Spleen (tissue), 11 donors: ENCODE results near the gene TMED8. TPM values are rescaled to one million over a fixed set of nuclear protein-coding genes. Genes with fewer than 3 reads are reported as not detected.
"Not testable (repeated sequence)": the region's sequence is repeated elsewhere in the genome, so short reads cannot be mapped to it uniquely, and the experiment has no call there.

Source experiments
- DNase-seq: peaks from one replicate; pipeline ENCODE4 v3.0.0-alpha.2; 2020
- H3K27ac ChIP-seq, 8 donors: fragments of 200-600 bp; sonication (generic) in 7 of 8; 1 replicate in 4 of 8; 2 replicates in 4 of 8; pipeline versions ENCODE4 v1.5.0 to v1.8.0; 2016 to 2021; ENCODE audit warnings: inconsistent platforms in 4 of 8, mild to moderate bottlenecking in 4 of 8, moderate library complexity in 1 of 8
- H3K27me3 ChIP-seq, 7 donors: fragments of 200-600 bp; sonication (generic) in 6 of 7; replicated peaks in 1 of 7; 1 replicate in 4 of 7; 2 replicates in 3 of 7; pipeline versions ENCODE4 v1.5.0 to v1.8.0; 2016 to 2021; ENCODE audit warnings: inconsistent platforms in 3 of 7, mild to moderate bottlenecking in 1 of 7
- H3K36me3 ChIP-seq, 6 donors: fragments of 200-600 bp; sonication (generic) in 5 of 6; 1 replicate in 4 of 6; 2 replicates in 2 of 6; pipeline versions ENCODE4 v1.5.0 to v1.8.0; 2016 to 2021; ENCODE audit warnings: inconsistent platforms in 2 of 6
- H3K4me1 ChIP-seq, 6 donors: fragments of 200-600 bp; sonication (generic) in 5 of 6; 1 replicate in 3 of 6; 2 replicates in 3 of 6; pipeline versions ENCODE4 v1.5.0 to v1.8.0; 2016 to 2021; ENCODE audit warnings: inconsistent platforms in 3 of 6
- H3K4me3 ChIP-seq, 8 donors: fragments of 200-600 bp; sonication (generic) in 7 of 8; 1 replicate in 4 of 8; 2 replicates in 4 of 8; pipeline versions ENCODE4 v1.5.0 to v1.8.0; 2016 to 2021; ENCODE audit warnings: inconsistent platforms in 4 of 8, mild to moderate bottlenecking in 4 of 8, moderate library complexity in 2 of 8
- H3K9me3 ChIP-seq, 8 donors: fragments of 200-600 bp; sonication (generic) in 7 of 8; 1 replicate in 4 of 8; 2 replicates in 4 of 8; pipeline versions ENCODE4 v1.5.0 to v1.8.0; 2016 to 2021; ENCODE audit warnings: inconsistent platforms in 4 of 8
- POLR2A ChIP-seq, 3 donors: fragments of 450-650 bp; IDR thresholded peaks; one replicate each; pipeline ENCODE4 v1.5.1; 2017; ENCODE audit warnings: antibody characterized with exemption in 3 of 3, mild to moderate bottlenecking in 1 of 3
- POLR2AphosphoS5 ChIP-seq, 3 donors: sonication (generic); formaldehyde crosslinking; IDR thresholded peaks; one replicate each; pipeline ENCODE4 v1.5.1; 2017; ENCODE audit warnings: antibody characterized with exemption in 3 of 3
- WGBS, 5 donors: extraction: QIAGEN DNeasy Blood & Tissue Kit in 3 of 5; methylation state at CpG; one replicate each; pipeline versions ENCODE4 v1.1.5 to v1.1.7; 2013 to 2018; 5-methylcytosine and 5-hydroxymethylcytosine counted together
- intact Hi-C: fragments of 100-400 bp; cut with DNase I; formaldehyde crosslinking; loops from one replicate; pipeline ENCODE4 v1.15.0; 2023; ENCODE audit warnings: low total_unique reads
- polyA plus RNA-seq, 3 donors: library from polyadenylated mRNA; stranded (reverse); fragments of 200-250 nt; gene quantifications; one replicate each; pipeline ENCODE4 v1.2.1, GENCODE V29; 2013
- total RNA-seq, 7 donors: library from RNA; depleted of rRNA in 3 of 7; stranded (reverse); fragments of >200 nt in 3 of 7; fragmentation: NEBNext Ultra II Directional in 4 of 7; extraction: Animal tissue kit (Norgen Biotek cat#: 25700) in 4 of 7; gene quantifications; one replicate each; pipeline versions ENCODE4 v1.1.0 to v1.2.1, GENCODE V29; 2016 to 2021
- TF ChIP-seq, protein P1 (sequence below), 11 experiments: fragments of 200-600 bp in 7 of 11; fragments of 450-650 bp in 4 of 11; sonication (generic) in 4 of 11; IDR thresholded peaks in 8 of 11; conservative IDR thresholded peaks in 3 of 11; 1 replicate in 7 of 11; 2 replicates in 4 of 11; pipeline versions ENCODE4 v1.4.0 to v1.8.0; 2016 to 2021; ENCODE audit warnings: antibody characterized with exemption in 11 of 11, inconsistent platforms in 4 of 11, mild to moderate bottlenecking in 1 of 11
- donor health status: healthy with polysubstance abuse.
- donor health status: DM: no; HTN: no; CAD: no; lungs with moderate emphysema.
- donor health status: DM: no; HTN: no; CAD: no.
- donor health status: Bipolar disorder and iron deficiency.
- donor health status: healthy.
- donor health status: DM: no; HTN: no; CAD: no.
- donor health status: DM: yes; HTN: yes; CAD: no.

The TMED8 gene
- total and polyA plus RNA-seq, 10 donors: 8.1 to 32.3 (median 21.4) TPM

DNA sequence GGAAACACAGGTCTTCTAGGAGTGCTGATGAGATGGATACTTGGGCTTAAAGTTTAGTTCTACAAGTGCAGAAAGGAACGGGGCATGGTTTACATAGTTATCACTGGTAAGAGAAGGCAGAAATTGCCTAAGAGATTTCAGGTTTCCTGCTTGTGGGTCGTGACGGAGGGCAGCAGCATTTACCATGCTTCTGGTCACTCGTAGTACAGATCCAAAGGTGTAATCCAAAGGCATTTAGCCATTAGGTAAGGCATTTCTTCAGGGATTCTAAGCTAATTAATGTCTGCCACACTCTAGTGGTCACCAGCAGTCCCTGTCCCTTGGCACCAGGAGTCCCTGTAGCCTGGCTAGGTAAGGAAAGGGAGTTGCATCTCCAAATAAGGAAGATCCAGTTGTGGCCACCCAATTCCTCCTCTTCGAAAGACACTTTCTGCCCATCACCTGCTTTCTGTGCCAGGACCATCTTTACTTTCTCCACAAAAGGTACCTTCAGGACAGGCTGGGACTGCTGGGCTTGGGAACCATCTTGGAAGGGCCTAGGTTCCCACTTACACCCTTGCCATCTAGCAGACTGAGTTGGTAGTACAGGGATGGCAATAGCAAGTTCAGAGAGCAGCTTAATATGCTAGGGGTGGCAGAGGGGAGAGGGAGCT, 54.5 kb downstream of the TMED8 start:
- intact Hi-C loops: no loop called here
- Histone ChIP-seq H3K27me3 (no peaks in the 10 kb centered on the region), H3K27ac (peak overlapping the region; percentile 95 to 99 (median 96)), H3K4me1 (peaks cover 11 to 27% (median 19%) of the 10 kb centered on the region in 6 donors), H3K36me3 (no peaks in the 10 kb centered on the region), H3K4me3 (peak overlapping the region in 5 of 8 donors; percentile 99 to 100 (median 100)), H3K9me3 (no peaks in the 10 kb centered on the region)
- 34 to 76% (median 54%) methylated on average over 5 of the region's 5 CpGs for WGBS, 5 donors
- no peak for TF ChIP-seq POLR2A (IDR thresholded peaks at IDR 0.05)
- TF ChIP-seq POLR2AphosphoS5 (IDR thresholded peaks at IDR 0.05): no peak
- TF ChIP-seq, protein P1, sequence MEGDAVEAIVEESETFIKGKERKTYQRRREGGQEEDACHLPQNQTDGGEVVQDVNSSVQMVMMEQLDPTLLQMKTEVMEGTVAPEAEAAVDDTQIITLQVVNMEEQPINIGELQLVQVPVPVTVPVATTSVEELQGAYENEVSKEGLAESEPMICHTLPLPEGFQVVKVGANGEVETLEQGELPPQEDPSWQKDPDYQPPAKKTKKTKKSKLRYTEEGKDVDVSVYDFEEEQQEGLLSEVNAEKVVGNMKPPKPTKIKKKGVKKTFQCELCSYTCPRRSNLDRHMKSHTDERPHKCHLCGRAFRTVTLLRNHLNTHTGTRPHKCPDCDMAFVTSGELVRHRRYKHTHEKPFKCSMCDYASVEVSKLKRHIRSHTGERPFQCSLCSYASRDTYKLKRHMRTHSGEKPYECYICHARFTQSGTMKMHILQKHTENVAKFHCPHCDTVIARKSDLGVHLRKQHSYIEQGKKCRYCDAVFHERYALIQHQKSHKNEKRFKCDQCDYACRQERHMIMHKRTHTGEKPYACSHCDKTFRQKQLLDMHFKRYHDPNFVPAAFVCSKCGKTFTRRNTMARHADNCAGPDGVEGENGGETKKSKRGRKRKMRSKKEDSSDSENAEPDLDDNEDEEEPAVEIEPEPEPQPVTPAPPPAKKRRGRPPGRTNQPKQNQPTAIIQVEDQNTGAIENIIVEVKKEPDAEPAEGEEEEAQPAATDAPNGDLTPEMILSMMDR (IDR thresholded peaks at IDR 0.05 in 8 of 11, conservative IDR thresholded peaks at IDR 0.05 in 3 of 11): no peak
- DNase-seq: no peak

DNA sequence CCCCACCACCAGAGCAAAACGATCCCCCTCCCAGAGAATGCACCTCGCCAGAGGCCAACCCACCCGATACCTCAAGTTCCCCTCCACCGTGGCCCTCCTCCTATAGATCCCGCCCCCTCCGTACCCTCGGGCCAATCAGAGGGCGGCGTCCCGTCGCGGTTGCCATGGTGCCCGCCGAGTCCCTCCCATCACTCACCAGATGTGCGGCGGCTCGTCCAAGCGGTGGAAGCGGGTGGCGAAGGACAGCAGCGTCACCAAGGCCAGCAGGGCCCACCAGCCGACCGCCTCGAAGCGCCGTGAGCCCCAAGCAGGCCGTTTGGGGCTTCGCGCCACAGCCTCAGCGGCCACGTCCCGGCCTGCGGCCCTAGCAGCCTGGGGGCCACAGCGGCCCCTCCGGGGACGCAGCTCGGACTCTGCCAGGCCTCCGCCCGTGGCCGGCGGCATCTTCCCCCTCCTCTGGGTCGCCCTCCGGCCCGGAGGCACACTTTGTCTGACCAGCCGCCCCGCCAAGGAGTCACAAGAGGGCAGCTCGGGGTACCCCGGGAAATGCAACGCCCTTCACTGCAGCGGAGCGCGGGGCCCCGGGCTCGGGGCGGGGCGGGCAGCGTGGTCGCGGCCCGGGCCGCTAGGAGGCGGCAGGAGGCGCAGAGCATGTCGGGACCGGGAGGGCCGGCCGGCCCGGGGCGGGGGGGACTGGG, 56.5 kb downstream of the TMED8 start, which contains the start of gene POMT2:
TSS of gene POMT2 (minus strand) at position 646 of the 698 bp plus-strand sequence. CDS start at position 444, 202 bp downstream.
- intact Hi-C loops: no loop called here
- TF ChIP-seq, protein P1 (IDR thresholded peaks at IDR 0.05 in 8 of 11, conservative IDR thresholded peaks at IDR 0.05 in 3 of 11): peak in 10 of 11 experiments; percentile 18 to 75 (median 58)
- peak in 1 of 3 donors; percentile 33 for TF ChIP-seq POLR2A (IDR thresholded peaks at IDR 0.05)
- peak; percentile 86 to 91 (median 87) for TF ChIP-seq POLR2AphosphoS5 (IDR thresholded peaks at IDR 0.05)
- 0 to 3% (median 1%) methylated on average over 20 to 69 of the region's 69 CpGs for WGBS, 5 donors

DNA sequence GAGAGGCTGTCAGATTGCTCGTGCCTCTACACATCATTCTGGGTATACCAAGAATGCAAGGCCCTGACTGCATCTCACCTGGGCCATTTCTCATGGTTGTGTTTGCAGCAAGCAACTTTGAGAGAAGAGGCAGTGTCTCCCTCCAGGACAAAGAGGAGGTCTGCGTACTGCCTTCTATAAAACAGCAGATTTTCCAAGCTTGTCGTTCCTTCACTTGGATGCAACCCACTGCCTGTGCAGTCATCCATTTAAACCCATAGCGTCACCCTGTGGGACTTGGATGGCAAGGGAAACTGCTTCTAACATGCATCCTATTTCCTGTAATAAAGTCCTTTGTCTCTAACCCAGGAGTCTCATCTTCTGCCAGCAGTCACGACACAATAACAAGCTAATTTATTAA, 57.5 kb downstream of the TMED8 start:
- Histone ChIP-seq H3K27me3 (no peaks in the 10 kb centered on the region), H3K4me1 (peaks cover 11 to 38% (median 19%) of the 10 kb centered on the region in 6 donors), H3K27ac (peak overlapping the region in 1 of 8 donors; percentile 97), H3K36me3 (no peaks in the 10 kb centered on the region), H3K9me3 (no peaks in the 10 kb centered on the region), H3K4me3 (no peak overlapping the region)
- intact Hi-C loops: loop anchor here (10.0 kb wide), 1 partner anchor 445 kb away; no protein-coding TSS in a partner anchor
- no peak for DNase-seq
- 71 to 86% (median 76%) methylated on average over 5 of the region's 5 CpGs for WGBS, 5 donors
- no peak for TF ChIP-seq POLR2A (IDR thresholded peaks at IDR 0.05)
- no peak for TF ChIP-seq POLR2AphosphoS5 (IDR thresholded peaks at IDR 0.05)
- TF ChIP-seq, protein P1 (IDR thresholded peaks at IDR 0.05 in 8 of 11, conservative IDR thresholded peaks at IDR 0.05 in 3 of 11): no peak

More for the DNA sequence above, 56.5 kb downstream of the TMED8 start, which contains the start of gene POMT2:
- peak; percentile 98 for DNase-seq
- H3K27me3 ChIP-seq: no peaks in the 10 kb centered on the region
- H3K4me1 ChIP-seq: peaks cover 11 to 36% (median 19%) of the 10 kb centered on the region in 6 donors
- H3K36me3 ChIP-seq: no peaks in the 10 kb centered on the region
- no peaks in the 10 kb centered on the region for H3K9me3 ChIP-seq
- peak within 1 kb of the TSS; percentile 86 to 100 (median 100) for H3K4me3 ChIP-seq
- H3K27ac ChIP-seq: peak within 1 kb of the TSS; percentile 95 to 99 (median 96)

DNA sequence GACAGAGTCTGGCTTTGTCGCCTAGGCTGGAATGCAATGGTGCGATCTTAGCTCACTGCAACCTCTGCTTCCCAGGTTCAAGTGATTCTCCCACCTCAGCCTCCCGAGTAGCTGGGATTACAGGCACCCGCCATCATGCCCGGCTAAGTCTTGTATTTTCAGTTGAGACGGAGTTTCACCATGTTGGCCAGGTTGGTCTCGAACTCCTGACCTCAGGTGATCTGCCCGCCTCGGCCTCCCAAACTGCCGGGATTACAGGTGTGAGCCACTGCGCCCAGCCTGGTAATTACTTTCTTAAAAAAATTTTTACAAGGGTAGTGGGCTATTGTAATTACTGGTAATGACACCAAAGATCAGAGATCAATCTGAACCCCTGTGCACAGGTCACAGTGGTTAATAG, 58.1 kb downstream of the TMED8 start:
- not testable (repeated sequence) for H3K4me3 ChIP-seq, H3K27ac ChIP-seq, H3K9me3 ChIP-seq, H3K36me3 ChIP-seq, DNase-seq, H3K27me3 ChIP-seq
- H3K4me1 ChIP-seq: peaks cover 11 to 38% (median 19%) of the 10 kb centered on the region in 6 donors
- intact Hi-C loops: loop anchor here (10.0 kb wide), 1 partner anchor 444 kb away; no protein-coding TSS in a partner anchor
- 95 to 99% (median 96%) methylated on average over 11 of the region's 11 CpGs for WGBS, 5 donors
